ENCODE measurements around the gene MORC1.

DNA sequence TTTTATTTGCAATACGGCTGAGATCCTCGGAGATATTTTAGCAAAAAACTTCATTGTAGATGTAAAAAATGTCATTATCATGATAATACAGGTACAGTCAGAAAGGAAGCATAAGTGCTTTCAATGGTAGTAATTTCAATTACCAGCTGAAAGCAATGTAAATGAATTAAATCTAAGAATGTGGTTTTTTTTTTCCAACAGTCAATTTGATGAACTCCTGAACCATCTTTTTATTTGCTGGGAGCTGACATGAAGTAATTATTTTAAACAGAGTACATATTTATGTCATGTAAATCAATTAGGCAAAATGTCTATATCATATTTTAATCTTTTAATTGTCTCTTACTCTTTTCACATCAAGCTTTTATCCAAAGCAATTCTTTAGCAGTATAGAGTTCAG, 70.6 kb downstream of the MORC1 start:
- TF ChIP-seq, protein P1, sequence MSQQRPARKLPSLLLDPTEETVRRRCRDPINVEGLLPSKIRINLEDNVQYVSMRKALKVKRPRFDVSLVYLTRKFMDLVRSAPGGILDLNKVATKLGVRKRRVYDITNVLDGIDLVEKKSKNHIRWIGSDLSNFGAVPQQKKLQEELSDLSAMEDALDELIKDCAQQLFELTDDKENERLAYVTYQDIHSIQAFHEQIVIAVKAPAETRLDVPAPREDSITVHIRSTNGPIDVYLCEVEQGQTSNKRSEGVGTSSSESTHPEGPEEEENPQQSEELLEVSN (IDR thresholded peaks at IDR 0.05; ENCODE audit: borderline replicate concordance, low read depth) = no peak
- TF ChIP-seq CEBPB (IDR thresholded peaks at IDR 0.05) = no peak
- no peak for TF ChIP-seq HMGXB4 (CRISPR knock-in tag; IDR thresholded peaks at IDR 0.05; ENCODE audit: borderline replicate concordance)
- TF ChIP-seq, protein P2, sequence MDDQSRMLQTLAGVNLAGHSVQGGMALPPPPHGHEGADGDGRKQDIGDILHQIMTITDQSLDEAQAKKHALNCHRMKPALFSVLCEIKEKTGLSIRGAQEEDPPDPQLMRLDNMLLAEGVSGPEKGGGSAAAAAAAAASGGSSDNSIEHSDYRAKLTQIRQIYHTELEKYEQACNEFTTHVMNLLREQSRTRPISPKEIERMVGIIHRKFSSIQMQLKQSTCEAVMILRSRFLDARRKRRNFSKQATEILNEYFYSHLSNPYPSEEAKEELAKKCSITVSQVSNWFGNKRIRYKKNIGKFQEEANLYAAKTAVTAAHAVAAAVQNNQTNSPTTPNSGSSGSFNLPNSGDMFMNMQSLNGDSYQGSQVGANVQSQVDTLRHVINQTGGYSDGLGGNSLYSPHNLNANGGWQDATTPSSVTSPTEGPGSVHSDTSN (IDR thresholded peaks at IDR 0.05) = no peak
- TF ChIP-seq POLR2A (IDR thresholded peaks at IDR 0.05; ENCODE audit: low read length) = no peak
- TF ChIP-seq SMC3 (IDR thresholded peaks at IDR 0.05) = no peak
- TF ChIP-seq EP300 (IDR thresholded peaks at IDR 0.05) = no peak
- no peak for TF ChIP-seq MAZ (IDR thresholded peaks at IDR 0.05; ENCODE audit: borderline replicate concordance, low read depth, low read length)

Measured in A549 (cell line).